Heart left ventricle (tissue), 16 donors: Measurements from ENCODE around the gene PRKCH. TPM values are rescaled to one million over a fixed set of nuclear protein-coding genes. Genes with fewer than 3 reads are reported as not detected.

Experiments
- ATAC-seq, 4 donors: fragments of 200-7000 bp; cut with Tn5 transposase; one replicate each; pipeline ENCODE4 v1.9.1; 2020 to 2022; ENCODE audit warnings: moderate library complexity in 4 of 4, mild to moderate bottlenecking in 3 of 4, moderate number of reproducible peaks in 1 of 4
- DNase-seq, 5 donors: peaks; one replicate each; pipeline ENCODE4 v3.0.0-alpha.2; 2020
- H3K27ac ChIP-seq, 12 donors: fragments of 200-600 bp; sonication (generic) in 4 of 12; one replicate each; pipeline versions ENCODE4 v1.5.0 to v1.8.0; 2016 to 2022; ENCODE audit warnings: mild to moderate bottlenecking in 2 of 12
- H3K27me3 ChIP-seq, 9 donors: fragments of 200-600 bp; sonication (generic) in 2 of 9; one replicate each; pipeline versions ENCODE4 v1.5.1 to v1.8.0; 2016 to 2022; ENCODE audit warnings: mild to moderate bottlenecking in 3 of 9
- H3K36me3 ChIP-seq, 9 donors: fragments of 200-600 bp; sonication (generic) in 2 of 9; one replicate each; pipeline versions ENCODE4 v1.5.0 to v1.8.0; 2018 to 2022; ENCODE audit warnings: mild to moderate bottlenecking in 2 of 9
- H3K4me1 ChIP-seq, 12 donors: fragments of 200-600 bp; sonication (generic) in 4 of 12; one replicate each; pipeline versions ENCODE4 v1.5.0 to v1.8.0; 2016 to 2022; ENCODE audit warnings: mild to moderate bottlenecking in 3 of 12
- H3K4me3 ChIP-seq, 12 donors: fragments of 200-600 bp; sonication (generic) in 4 of 12; one replicate each; pipeline versions ENCODE4 v1.5.0 to v1.8.0; 2017 to 2022; ENCODE audit warnings: mild to moderate bottlenecking in 9 of 12, moderate library complexity in 4 of 12
- H3K9me3 ChIP-seq, 12 donors: fragments of 200-600 bp; sonication (generic) in 4 of 12; one replicate each; pipeline versions ENCODE4 v1.5.0 to v1.8.0; 2016 to 2022; ENCODE audit warnings: mild to moderate bottlenecking in 1 of 12
- CTCF ChIP-seq, 12 donors: fragments of 200-600 bp; sonication (generic) in 4 of 12; IDR thresholded peaks; one replicate each; pipeline versions ENCODE4 v1.5.0 to v1.8.0; 2018 to 2022; ENCODE audit warnings: antibody characterized with exemption in 12 of 12, mild to moderate bottlenecking in 5 of 12
- POLR2A ChIP-seq, 2 donors: fragments of 450-650 bp; IDR thresholded peaks; one replicate each; pipeline ENCODE4 v1.6.1; 2017; ENCODE audit warnings: antibody characterized with exemption in 2 of 2, mild to moderate bottlenecking in 2 of 2, moderate library complexity in 2 of 2
- WGBS, 4 donors: extraction: QIAGEN DNeasy Blood & Tissue Kit in 2 of 4; methylation state at CpG; one replicate each; pipeline versions ENCODE4 v1.1.5 to v1.1.7; 2013 to 2018; 5-methylcytosine and 5-hydroxymethylcytosine counted together
- intact Hi-C, 10 donors: fragments of 100-400 bp; cut with DNase I; formaldehyde crosslinking; loops; one replicate each; pipeline versions ENCODE4 v1.11.1 to v1.14.2; 2022
- polyA plus RNA-seq, 2 donors: library from polyadenylated mRNA; stranded (reverse); fragments of 200-250 nt; gene quantifications; one replicate each; pipeline ENCODE4 v1.2.3, GENCODE V29; 2013
- total RNA-seq, 9 donors: library from RNA; depleted of rRNA in 2 of 9; stranded (reverse); fragments of >200 nt in 2 of 9; fragmentation: NEBNext Ultra II Directional in 3 of 9; extraction: Animal tissue kit (Norgen Biotek cat#: 25700) in 3 of 9; gene quantifications; one replicate each; pipeline versions ENCODE4 v1.1.0 to v1.2.4, GENCODE V29; 2016 to 2023
- donor health status: ischemic (EF 13 %, LVEDD 7.1; RV severe dilation, severe dysfunction).
- donor health status: healthy with polysubstance abuse.
- donor health status: DM: no; HTN: yes; CAD: no.
- donor health status: DM: no; HTN: no; CAD: no.
- donor health status: ischemic (EF 25% LVEDD 6.9; RV normal size, moderate dysfunction).
- donor health status: ischemic (EF 25% LVEDD 5.7; RV mildly dilated, moderate dysfunction).
- donor health status: healthy.
- donor health status: DM: yes; HTN: yes; CAD: no.
- donor health status: ischemic (EF 35%, LVEDD 5.7; RV mildly dilated, moderate dysfunction).
- donor health status: nonischemic (EF 11% LVEDD 7.7; RV severe dilation, severe dysfunction).
- donor health status: DM: yes; HTN: yes; CAD: no.
- donor health status: PGD.
- donor health status: ischemic (EF 29% LVEDD 5.4; RV normal size, mild dysfunction).
- donor health status: nonischemic (EF 23%, LVEDD 6.1; RV moderate dilation, normal function).

PRKCH gene
- total and polyA plus RNA-seq, 11 donors: 6.1 to 49.2 (median 21.7) TPM

- peaks cover 0 to 61% (median 32%) of the 10 kb centered on the region in 12 donors for H3K4me1 ChIP-seq
- intact Hi-C loops: loop anchor here in 1 of 10 donors (10.0 kb wide), 1 partner anchor 124 kb away; no protein-coding TSS in a partner anchor
- H3K27me3 ChIP-seq: no peaks in the 10 kb centered on the region
- no peak for TF ChIP-seq CTCF (IDR thresholded peaks at IDR 0.05)
- TF ChIP-seq POLR2A (IDR thresholded peaks at IDR 0.05): no peak
- no peaks in the 10 kb centered on the region for H3K36me3 ChIP-seq
- DNase-seq (no peak), ATAC-seq (no peak)
- peaks cover 0 to 8% (median 0%) of the 10 kb centered on the region in 12 donors for H3K9me3 ChIP-seq
- H3K4me3 ChIP-seq: no peak overlapping the region
- 73 to 86% (median 77%) methylated on average over 1 of the region's 1 CpG for WGBS, 4 donors
- H3K27ac ChIP-seq: peak overlapping the region in 7 of 12 donors; percentile 5 to 84 (median 59)
Measured at GRCh38 chr14:61330511-61330910, 9.1 kb downstream of the PRKCH start.

GRCh38 chr14:61331992-61332657 lies 10.7 kb downstream of the PRKCH start:
- DNase-seq: no peak
- Histone ChIP-seq H3K27me3 (no peaks in the 10 kb centered on the region), H3K4me3 (peak overlapping the region in 1 of 12 donors; percentile 18), H3K4me1 (peaks cover 0 to 70% (median 31%) of the 10 kb centered on the region in 12 donors), H3K9me3 (no peaks in the 10 kb centered on the region), H3K36me3 (no peaks in the 10 kb centered on the region), H3K27ac (peak overlapping the region in 2 of 12 donors; percentile 14 to 84)
- WGBS, 4 donors: 90 to 96% (median 94%) methylated on average over 4 of the region's 4 CpGs
- TF ChIP-seq CTCF (IDR thresholded peaks at IDR 0.05): no peak
- TF ChIP-seq POLR2A (IDR thresholded peaks at IDR 0.05): no peak
- intact Hi-C loops: loop anchor here in 1 of 10 donors (10.0 kb wide), 1 partner anchor 123 kb away; no protein-coding TSS in a partner anchor
- ATAC-seq: no peak

GRCh38 chr14:61332658-61333029 lies 11.3 kb downstream of the PRKCH start:
- H3K36me3 ChIP-seq: no peaks in the 10 kb centered on the region

More at GRCh38 chr14:61332658-61333029, 11.3 kb downstream of the PRKCH start:
- Histone ChIP-seq H3K27me3 (no peaks in the 10 kb centered on the region), H3K4me1 (peaks cover 0 to 72% (median 26%) of the 10 kb centered on the region in 12 donors), H3K9me3 (no peaks in the 10 kb centered on the region), H3K4me3 (peak overlapping the region in 1 of 12 donors; percentile 18), H3K27ac (peak overlapping the region in 2 of 12 donors; percentile 14 to 84)
- intact Hi-C loops: loop anchor here in 1 of 10 donors (10.0 kb wide), 1 partner anchor 122 kb away; no protein-coding TSS in a partner anchor
- WGBS, 4 donors: 87 to 92% (median 88%) methylated on average over 8 of the region's 8 CpGs
- TF ChIP-seq POLR2A (IDR thresholded peaks at IDR 0.05): no peak
- no peak for TF ChIP-seq CTCF (IDR thresholded peaks at IDR 0.05)
- ATAC-seq: no peak
- no peak for DNase-seq
